MM.1S (cell line): ENCODE results near the gene MRPS24.

Experiments
- DNase-seq: peaks from one replicate; pipeline ENCODE4 v3.0.0-alpha.2; 2015
- H2AFZ ChIP-seq: fragments of 300-600 bp; sonication (generic); 2 replicates; pipeline ENCODE4 v1.6.0; 2016; ENCODE audit warnings: antibody characterized with exemption, low read length
- H3F3A ChIP-seq: fragments of 300-600 bp; sonication (generic); 2 replicates; pipeline ENCODE4 v1.6.1; 2016; ENCODE audit warnings: mild to moderate bottlenecking, antibody characterized with exemption, low read length, moderate library complexity, mixed read lengths; ENCODE audit not compliant: insufficient read depth
- H3K27ac ChIP-seq: fragments of 300-600 bp; sonication (generic); 2 replicates; pipeline ENCODE4 v1.5.1; 2016; ENCODE audit warnings: mild to moderate bottlenecking, low read length
- H3K27me3 ChIP-seq: fragments of 300-600 bp; sonication (generic); replicated peaks from 2 replicates; pipeline ENCODE4 v1.6.0; 2016; ENCODE audit warnings: low read length; ENCODE audit not compliant: insufficient read depth
- H3K36me3 ChIP-seq: fragments of 300-600 bp; sonication (generic); replicated peaks from 2 replicates; pipeline ENCODE4 v1.6.1; 2016; ENCODE audit warnings: mild to moderate bottlenecking, low read length, mixed read lengths; ENCODE audit not compliant: insufficient read depth
- H3K4me1 ChIP-seq: fragments of 300-600 bp; sonication (generic); 2 replicates; pipeline ENCODE4 v1.6.1; 2016; ENCODE audit warnings: low read length, mixed read lengths
- H3K4me2 ChIP-seq: fragments of 300-600 bp; sonication (generic); 2 replicates; pipeline ENCODE4 v1.6.0; 2016; ENCODE audit warnings: low read depth, low read length
- H3K4me3 ChIP-seq: fragments of 300-600 bp; sonication (generic); 2 replicates; pipeline ENCODE4 v1.5.1; 2016; ENCODE audit warnings: low read length, mixed read lengths
- H3K79me2 ChIP-seq: fragments of 300-600 bp; sonication (generic); 2 replicates; pipeline ENCODE4 v1.6.1; 2016; ENCODE audit warnings: mixed run types, low read length, mixed read lengths
- H3K9ac ChIP-seq: fragments of 300-600 bp; sonication (generic); 2 replicates; pipeline ENCODE4 v1.6.1; 2016; ENCODE audit warnings: low read length, mixed read lengths
- H3K9me2 ChIP-seq: fragments of 300-600 bp; sonication (generic); replicated peaks from 2 replicates; pipeline ENCODE4 v1.6.1; 2016; ENCODE audit warnings: mild to moderate bottlenecking, low read length, mixed read lengths; ENCODE audit not compliant: insufficient read depth
- H3K9me3 ChIP-seq: fragments of 300-600 bp; sonication (generic); replicated peaks from 2 replicates; pipeline ENCODE4 v1.6.1; 2016; ENCODE audit warnings: mild to moderate bottlenecking, low read length, mixed read lengths; ENCODE audit not compliant: insufficient read depth
- H4K20me1 ChIP-seq: fragments of 300-600 bp; sonication (generic); 2 replicates; pipeline ENCODE4 v1.6.1; 2016; ENCODE audit warnings: mild to moderate bottlenecking, low read length, moderate library complexity, mixed read lengths; ENCODE audit not compliant: insufficient read depth
- CTCF ChIP-seq: fragments of 300-600 bp; sonication (generic); IDR thresholded peaks from 2 replicates; pipeline ENCODE4 v1.5.1; 2016; ENCODE audit warnings: antibody characterized with exemption, low read length, mixed read lengths
- EZH2 ChIP-seq: fragments of 300-600 bp; sonication (generic); optimal IDR thresholded peaks from 2 replicates; pipeline ENCODE3; 2017; ENCODE audit warnings: low read depth, mild to moderate bottlenecking, antibody characterized with exemption, low read length, mixed read lengths
- EZH2phosphoT487 ChIP-seq: fragments of 300-600 bp; sonication (generic); IDR thresholded peaks from 2 replicates; pipeline ENCODE4 v1.6.1; 2018; ENCODE audit warnings: antibody characterized with exemption, low read length

The MRPS24 gene

GRCh38 chr7:43878867-43879266 is 9.6 kb upstream of the MRPS24 start:
- Histone ChIP-seq H4K20me1 (no peaks in the 10 kb centered on the region), H3F3A (no peaks in the 10 kb centered on the region), H3K9me3 (no peaks in the 10 kb centered on the region), H3K27me3 (no peaks in the 10 kb centered on the region), H3K4me2 (no peak overlapping the region), H3K36me3 (no peaks in the 10 kb centered on the region), H3K9me2 (no peaks in the 10 kb centered on the region), H3K4me3 (no peak overlapping the region), H2AFZ (no peak overlapping the region), H3K79me2 (no peaks in the 10 kb centered on the region), H3K27ac (no peak overlapping the region), H3K4me1 (no peaks in the 10 kb centered on the region), H3K9ac (no peak overlapping the region)
- no peak for DNase-seq
- TF ChIP-seq EZH2phosphoT487 (no peak), CTCF (no peak), EZH2 (no peak)

GRCh38 chr7:43877968-43878864 is 8.9 kb upstream of the MRPS24 start:
- no peaks in the 10 kb centered on the region for H3K9me2 ChIP-seq
- H3K4me1 ChIP-seq, result no peaks in the 10 kb centered on the region
- TF ChIP-seq EZH2phosphoT487, result no peak
- no peak for TF ChIP-seq EZH2
- TF ChIP-seq CTCF, result no peak
- no peak overlapping the region for H2AFZ ChIP-seq
- H3K79me2 ChIP-seq, result no peaks in the 10 kb centered on the region
- H3K27ac ChIP-seq, result no peak overlapping the region
- DNase-seq, result no peak
- H3K9me3 ChIP-seq, result no peaks in the 10 kb centered on the region
- H3K36me3 ChIP-seq, result no peaks in the 10 kb centered on the region
- H3K9ac ChIP-seq, result no peak overlapping the region
- no peaks in the 10 kb centered on the region for H3F3A ChIP-seq
- no peak overlapping the region for H3K4me2 ChIP-seq
- H4K20me1 ChIP-seq, result no peaks in the 10 kb centered on the region
- H3K4me3 ChIP-seq, result no peak overlapping the region
- no peaks in the 10 kb centered on the region for H3K27me3 ChIP-seq

GRCh38 chr7:43876976-43877745 is 7.8 kb upstream of the MRPS24 start:
- H3K9ac ChIP-seq, result no peak overlapping the region
- H3K79me2 ChIP-seq, result no peaks in the 10 kb centered on the region
- H3F3A ChIP-seq, result no peaks in the 10 kb centered on the region
- no peaks in the 10 kb centered on the region for H3K9me3 ChIP-seq
- H4K20me1 ChIP-seq, result no peaks in the 10 kb centered on the region
- H3K4me1 ChIP-seq, result no peaks in the 10 kb centered on the region
- H3K36me3 ChIP-seq, result no peaks in the 10 kb centered on the region
- no peaks in the 10 kb centered on the region for H3K9me2 ChIP-seq
- H3K4me3 ChIP-seq, result no peak overlapping the region
- no peak overlapping the region for H3K27ac ChIP-seq
- no peak overlapping the region for H3K4me2 ChIP-seq
- no peak for DNase-seq
- H2AFZ ChIP-seq, result no peak overlapping the region
- H3K27me3 ChIP-seq, result no peaks in the 10 kb centered on the region
- TF ChIP-seq EZH2phosphoT487 (no peak), CTCF (no peak), EZH2 (no peak)
